Measurements from ENCODE around the gene KLHL42.

KLHL42 gene

GRCh38 chr12:27800819-27801218, 20.8 kb downstream of the KLHL42 start:
- peaks cover 14 to 31% of the 10 kb centered on the region in 2 donors for H3K36me3 ChIP-seq (ENCODE audit: control insufficient read depth in 1 of 2, insufficient read depth in 2 of 2, low read length in 2 of 2)
- H3K9ac ChIP-seq (ENCODE audit: low read depth in 1 of 2, low read length in 2 of 2) = no peak overlapping the region
- no peak overlapping the region for H3K4me3 ChIP-seq (ENCODE audit: low read depth in 1 of 2, low read length in 2 of 2)
- no peaks in the 10 kb centered on the region for H3K9me3 ChIP-seq (ENCODE audit: control insufficient read depth in 1 of 2, low read length in 2 of 2)
- H3K27me3 ChIP-seq (ENCODE audit: control insufficient read depth in 1 of 2, insufficient read depth in 2 of 2, low read length in 2 of 2) = no peaks in the 10 kb centered on the region
- no peaks in the 10 kb centered on the region for H3K4me1 ChIP-seq (ENCODE audit: control insufficient read depth in 1 of 2, insufficient read depth in 2 of 2, low read length in 2 of 2)
- H3K27ac ChIP-seq (ENCODE audit: low read depth, low read length) = no peak overlapping the region

- Histone ChIP-seq H3K27me3 (ENCODE audit: control insufficient read depth in 1 of 2, insufficient read depth in 2 of 2, low read length in 2 of 2) (no peaks in the 10 kb centered on the region), H3K9ac (ENCODE audit: low read depth in 1 of 2, low read length in 2 of 2) (no peak overlapping the region), H3K36me3 (ENCODE audit: control insufficient read depth in 1 of 2, insufficient read depth in 2 of 2, low read length in 2 of 2) (peaks cover 10 to 25% of the 10 kb centered on the region in 2 donors), H3K9me3 (ENCODE audit: control insufficient read depth in 1 of 2, low read length in 2 of 2) (no peaks in the 10 kb centered on the region), H3K4me1 (ENCODE audit: control insufficient read depth in 1 of 2, insufficient read depth in 2 of 2, low read length in 2 of 2) (no peaks in the 10 kb centered on the region), H3K27ac (ENCODE audit: low read depth, low read length) (no peak overlapping the region), H3K4me3 (ENCODE audit: low read depth in 1 of 2, low read length in 2 of 2) (no peak overlapping the region)
Measured at GRCh38 chr12:27801630-27802029, 21.6 kb downstream of the KLHL42 start.

GRCh38 chr12:27802511-27802910, 22.5 kb downstream of the KLHL42 start:
- H3K27ac ChIP-seq (ENCODE audit: low read depth, low read length) = no peak overlapping the region
- no peaks in the 10 kb centered on the region for H3K9me3 ChIP-seq (ENCODE audit: control insufficient read depth in 1 of 2, low read length in 2 of 2)
- no peaks in the 10 kb centered on the region for H3K4me1 ChIP-seq (ENCODE audit: control insufficient read depth in 1 of 2, insufficient read depth in 2 of 2, low read length in 2 of 2)
- no peak overlapping the region for H3K4me3 ChIP-seq (ENCODE audit: low read depth in 1 of 2, low read length in 2 of 2)
- peaks cover 5 to 16% of the 10 kb centered on the region in 2 donors for H3K36me3 ChIP-seq (ENCODE audit: control insufficient read depth in 1 of 2, insufficient read depth in 2 of 2, low read length in 2 of 2)
- H3K9ac ChIP-seq (ENCODE audit: low read depth in 1 of 2, low read length in 2 of 2) = no peak overlapping the region
- H3K27me3 ChIP-seq (ENCODE audit: control insufficient read depth in 1 of 2, insufficient read depth in 2 of 2, low read length in 2 of 2) = no peaks in the 10 kb centered on the region

- H3K27me3 ChIP-seq (ENCODE audit: control insufficient read depth in 1 of 2, insufficient read depth in 2 of 2, low read length in 2 of 2) = no peaks in the 10 kb centered on the region
- no peaks in the 10 kb centered on the region for H3K9me3 ChIP-seq (ENCODE audit: control insufficient read depth in 1 of 2, low read length in 2 of 2)
- H3K4me1 ChIP-seq (ENCODE audit: control insufficient read depth in 1 of 2, insufficient read depth in 2 of 2, low read length in 2 of 2) = no peaks in the 10 kb centered on the region
- peaks cover 1 to 12% of the 10 kb centered on the region in 2 donors for H3K36me3 ChIP-seq (ENCODE audit: control insufficient read depth in 1 of 2, insufficient read depth in 2 of 2, low read length in 2 of 2)
- no peak overlapping the region for H3K9ac ChIP-seq (ENCODE audit: low read depth in 1 of 2, low read length in 2 of 2)
- no peak overlapping the region for H3K27ac ChIP-seq (ENCODE audit: low read depth, low read length)
- no peak overlapping the region for H3K4me3 ChIP-seq (ENCODE audit: low read depth in 1 of 2, low read length in 2 of 2)
Measured at GRCh38 chr12:27802936-27803335, 22.9 kb downstream of the KLHL42 start.

GRCh38 chr12:27805238-27805637, 25.2 kb downstream of the KLHL42 start:
- Histone ChIP-seq H3K9ac (ENCODE audit: low read depth in 1 of 2, low read length in 2 of 2) (no peak overlapping the region), H3K4me1 (ENCODE audit: control insufficient read depth in 1 of 2, insufficient read depth in 2 of 2, low read length in 2 of 2) (no peaks in the 10 kb centered on the region), H3K4me3 (ENCODE audit: low read depth in 1 of 2, low read length in 2 of 2) (no peak overlapping the region), H3K27ac (ENCODE audit: low read depth, low read length) (no peak overlapping the region), H3K27me3 (ENCODE audit: control insufficient read depth in 1 of 2, insufficient read depth in 2 of 2, low read length in 2 of 2) (no peaks in the 10 kb centered on the region), H3K36me3 (ENCODE audit: control insufficient read depth in 1 of 2, insufficient read depth in 2 of 2, low read length in 2 of 2) (no peaks in the 10 kb centered on the region), H3K9me3 (ENCODE audit: control insufficient read depth in 1 of 2, low read length in 2 of 2) (no peaks in the 10 kb centered on the region)

- Histone ChIP-seq H3K27ac (ENCODE audit: low read depth, low read length) (no peak overlapping the region), H3K9ac (ENCODE audit: low read depth in 1 of 2, low read length in 2 of 2) (no peak overlapping the region), H3K4me1 (ENCODE audit: control insufficient read depth in 1 of 2, insufficient read depth in 2 of 2, low read length in 2 of 2) (no peaks in the 10 kb centered on the region), H3K27me3 (ENCODE audit: control insufficient read depth in 1 of 2, insufficient read depth in 2 of 2, low read length in 2 of 2) (no peaks in the 10 kb centered on the region), H3K9me3 (ENCODE audit: control insufficient read depth in 1 of 2, low read length in 2 of 2) (no peaks in the 10 kb centered on the region), H3K36me3 (ENCODE audit: control insufficient read depth in 1 of 2, insufficient read depth in 2 of 2, low read length in 2 of 2) (no peaks in the 10 kb centered on the region), H3K4me3 (ENCODE audit: low read depth in 1 of 2, low read length in 2 of 2) (no peak overlapping the region)
Measured at GRCh38 chr12:27806259-27806658, 26.2 kb downstream of the KLHL42 start.

GRCh38 chr12:27807063-27807703, 27.1 kb downstream of the KLHL42 start:
- Histone ChIP-seq H3K4me1 (ENCODE audit: control insufficient read depth in 1 of 2, insufficient read depth in 2 of 2, low read length in 2 of 2) (no peaks in the 10 kb centered on the region), H3K36me3 (ENCODE audit: control insufficient read depth in 1 of 2, insufficient read depth in 2 of 2, low read length in 2 of 2) (no peaks in the 10 kb centered on the region), H3K27me3 (ENCODE audit: control insufficient read depth in 1 of 2, insufficient read depth in 2 of 2, low read length in 2 of 2) (no peaks in the 10 kb centered on the region), H3K9me3 (ENCODE audit: control insufficient read depth in 1 of 2, low read length in 2 of 2) (no peaks in the 10 kb centered on the region), H3K27ac (ENCODE audit: low read depth, low read length) (no peak overlapping the region), H3K4me3 (ENCODE audit: low read depth in 1 of 2, low read length in 2 of 2) (no peak overlapping the region), H3K9ac (ENCODE audit: low read depth in 1 of 2, low read length in 2 of 2) (no peak overlapping the region)

- Histone ChIP-seq H3K36me3 (ENCODE audit: control insufficient read depth in 1 of 2, insufficient read depth in 2 of 2, low read length in 2 of 2) (no peaks in the 10 kb centered on the region), H3K27me3 (ENCODE audit: control insufficient read depth in 1 of 2, insufficient read depth in 2 of 2, low read length in 2 of 2) (no peaks in the 10 kb centered on the region), H3K4me1 (ENCODE audit: control insufficient read depth in 1 of 2, insufficient read depth in 2 of 2, low read length in 2 of 2) (no peaks in the 10 kb centered on the region), H3K9ac (ENCODE audit: low read depth in 1 of 2, low read length in 2 of 2) (no peak overlapping the region), H3K27ac (ENCODE audit: low read depth, low read length) (no peak overlapping the region), H3K9me3 (ENCODE audit: control insufficient read depth in 1 of 2, low read length in 2 of 2) (no peaks in the 10 kb centered on the region), H3K4me3 (ENCODE audit: low read depth in 1 of 2, low read length in 2 of 2) (no peak overlapping the region)
Measured at GRCh38 chr12:27808841-27809240, 28.8 kb downstream of the KLHL42 start.

- Histone ChIP-seq H3K27ac (ENCODE audit: low read depth, low read length) (no peak overlapping the region), H3K27me3 (ENCODE audit: control insufficient read depth in 1 of 2, insufficient read depth in 2 of 2, low read length in 2 of 2) (no peaks in the 10 kb centered on the region), H3K9ac (ENCODE audit: low read depth in 1 of 2, low read length in 2 of 2) (no peak overlapping the region), H3K36me3 (ENCODE audit: control insufficient read depth in 1 of 2, insufficient read depth in 2 of 2, low read length in 2 of 2) (no peaks in the 10 kb centered on the region), H3K4me3 (ENCODE audit: low read depth in 1 of 2, low read length in 2 of 2) (no peak overlapping the region), H3K9me3 (ENCODE audit: control insufficient read depth in 1 of 2, low read length in 2 of 2) (no peaks in the 10 kb centered on the region), H3K4me1 (ENCODE audit: control insufficient read depth in 1 of 2, insufficient read depth in 2 of 2, low read length in 2 of 2) (no peaks in the 10 kb centered on the region)
Measured at GRCh38 chr12:27810756-27811155, 30.7 kb downstream of the KLHL42 start.

GRCh38 chr12:27812502-27812901, 32.5 kb downstream of the KLHL42 start:
- H3K9me3 ChIP-seq (ENCODE audit: control insufficient read depth in 1 of 2, low read length in 2 of 2) = no peaks in the 10 kb centered on the region
- no peak overlapping the region for H3K4me3 ChIP-seq (ENCODE audit: low read depth in 1 of 2, low read length in 2 of 2)
- H3K27me3 ChIP-seq (ENCODE audit: control insufficient read depth in 1 of 2, insufficient read depth in 2 of 2, low read length in 2 of 2) = no peaks in the 10 kb centered on the region
- H3K27ac ChIP-seq (ENCODE audit: low read depth, low read length) = no peak overlapping the region
- H3K9ac ChIP-seq (ENCODE audit: low read depth in 1 of 2, low read length in 2 of 2) = no peak overlapping the region
- H3K36me3 ChIP-seq (ENCODE audit: control insufficient read depth in 1 of 2, insufficient read depth in 2 of 2, low read length in 2 of 2) = no peaks in the 10 kb centered on the region
- no peaks in the 10 kb centered on the region for H3K4me1 ChIP-seq (ENCODE audit: control insufficient read depth in 1 of 2, insufficient read depth in 2 of 2, low read length in 2 of 2)

GRCh38 chr12:27814411-27814810, 34.4 kb downstream of the KLHL42 start:
- no peak overlapping the region for H3K27ac ChIP-seq (ENCODE audit: low read depth, low read length)
- H3K9me3 ChIP-seq (ENCODE audit: control insufficient read depth in 1 of 2, low read length in 2 of 2) = no peaks in the 10 kb centered on the region
- no peaks in the 10 kb centered on the region for H3K27me3 ChIP-seq (ENCODE audit: control insufficient read depth in 1 of 2, insufficient read depth in 2 of 2, low read length in 2 of 2)
- H3K4me1 ChIP-seq (ENCODE audit: control insufficient read depth in 1 of 2, insufficient read depth in 2 of 2, low read length in 2 of 2) = no peaks in the 10 kb centered on the region
- H3K4me3 ChIP-seq (ENCODE audit: low read depth in 1 of 2, low read length in 2 of 2) = no peak overlapping the region
- H3K9ac ChIP-seq (ENCODE audit: low read depth in 1 of 2, low read length in 2 of 2) = no peak overlapping the region
- H3K36me3 ChIP-seq (ENCODE audit: control insufficient read depth in 1 of 2, insufficient read depth in 2 of 2, low read length in 2 of 2) = no peaks in the 10 kb centered on the region
